ENCODE results near the gene XRCC1. TPM values are rescaled to one million over a fixed set of nuclear protein-coding genes. Genes with fewer than 3 reads are reported as not detected.

Gene XRCC1
- total RNA-seq, 2 donors from 2014 or later, result 22.3 to 40.7 TPM

GRCh38 chr19:43540381-43540780 is 34.9 kb downstream of the XRCC1 start:
- Histone ChIP-seq H3K4me1 (no peaks in the 10 kb centered on the region), H3K27ac (no peak overlapping the region), H3K36me3 (no peaks in the 10 kb centered on the region), H3K9ac (ENCODE audit: low read depth in 2 of 2, low read length in 2 of 2) (no peak overlapping the region), H3K4me3 (no peak overlapping the region), H3K27me3 (no peaks in the 10 kb centered on the region), H3K9me3 (no peaks in the 10 kb centered on the region)
- TF ChIP-seq CTCF (IDR thresholded peaks at IDR 0.05), result no peak
- no peak for DNase-seq
- intact Hi-C loops (cut with DNase I), result loop anchor here (10.0 kb wide), 1 partner anchor 264 kb away; the partner anchor contains the start of gene LYPD5

GRCh38 chr19:43538922-43539321 is 36.4 kb downstream of the XRCC1 start:
- Histone ChIP-seq H3K9ac (ENCODE audit: low read depth in 2 of 2, low read length in 2 of 2) (no peak overlapping the region), H3K27me3 (no peaks in the 10 kb centered on the region), H3K4me1 (no peaks in the 10 kb centered on the region), H3K9me3 (no peaks in the 10 kb centered on the region), H3K4me3 (no peak overlapping the region), H3K27ac (no peak overlapping the region), H3K36me3 (no peaks in the 10 kb centered on the region)
- no peak for DNase-seq
- intact Hi-C loops (cut with DNase I), result loop anchor here (10.0 kb wide), 1 partner anchor 56 kb away; the partner anchor contains the start of genes IRGQ and ZNF576
- TF ChIP-seq CTCF (IDR thresholded peaks at IDR 0.05), result no peak

- H3K27ac ChIP-seq, result peak overlapping the region; percentile 96
These were observed 40.2 kb downstream of the XRCC1 start for GRCh38 chr19:43534816-43535761.

GRCh38 chr19:43534305-43534815 is 41.0 kb downstream of the XRCC1 start:
- intact Hi-C loops (cut with DNase I), result loop anchor here (10.0 kb wide), 1 partner anchor 60 kb away; the partner anchor contains the start of genes IRGQ and ZNF576
- H3K36me3 ChIP-seq, result no peaks in the 10 kb centered on the region
- no peak for TF ChIP-seq CTCF (IDR thresholded peaks at IDR 0.05)
- H3K27ac ChIP-seq, result peak overlapping the region; percentile 96
- no peak for DNase-seq
- H3K27me3 ChIP-seq, result no peaks in the 10 kb centered on the region
- H3K9me3 ChIP-seq, result no peaks in the 10 kb centered on the region
- peak overlapping the region; percentile 53 for H3K4me3 ChIP-seq
- no peaks in the 10 kb centered on the region for H3K4me1 ChIP-seq
- H3K9ac ChIP-seq (ENCODE audit: low read depth in 2 of 2, low read length in 2 of 2), result peak overlapping the region; percentile 0 to 23

More at GRCh38 chr19:43534816-43535761, 40.2 kb downstream of the XRCC1 start:
- peak overlapping the region; percentile 0 to 23 for H3K9ac ChIP-seq (ENCODE audit: low read depth in 2 of 2, low read length in 2 of 2)
- intact Hi-C loops (cut with DNase I), result loop anchor here (10.0 kb wide), 1 partner anchor 60 kb away; the partner anchor contains the start of genes IRGQ and ZNF576
- DNase-seq, result peak; percentile 59
- no peaks in the 10 kb centered on the region for H3K4me1 ChIP-seq
- H3K36me3 ChIP-seq, result no peaks in the 10 kb centered on the region
- H3K9me3 ChIP-seq, result no peaks in the 10 kb centered on the region
- peak; percentile 29 for TF ChIP-seq CTCF (IDR thresholded peaks at IDR 0.05)
- no peaks in the 10 kb centered on the region for H3K27me3 ChIP-seq
- H3K4me3 ChIP-seq, result no peak overlapping the region

GRCh38 chr19:43533546-43534304 is 41.6 kb downstream of the XRCC1 start:
- peak; percentile 100 for DNase-seq
- Histone ChIP-seq H3K4me1 (no peaks in the 10 kb centered on the region), H3K27ac (peak overlapping the region; percentile 96), H3K4me3 (peak overlapping the region; percentile 53), H3K36me3 (no peaks in the 10 kb centered on the region), H3K9ac (ENCODE audit: low read depth in 2 of 2, low read length in 2 of 2) (peak overlapping the region; percentile 74 to 82), H3K27me3 (no peaks in the 10 kb centered on the region), H3K9me3 (no peaks in the 10 kb centered on the region)
- TF ChIP-seq CTCF (IDR thresholded peaks at IDR 0.05), result no peak
- intact Hi-C loops (cut with DNase I), result loop anchor here (10.0 kb wide), 1 partner anchor 61 kb away; the partner anchor contains the start of genes IRGQ and ZNF576

Measured in colonic mucosa (tissue), 4 donors.